Sigmoid colon (tissue), 7 donors: Measurements from ENCODE around the gene TBC1D22A. TPM values are rescaled to one million over a fixed set of nuclear protein-coding genes. Genes with fewer than 3 reads are reported as not detected.

Experiments
- DNase-seq: peaks from one replicate; pipeline ENCODE4 v3.0.0-alpha.2; 2019
- H3K27ac ChIP-seq, 4 donors: fragments of 200-600 bp; sonication (generic); one replicate each; pipeline ENCODE4 v1.5.1; 2016 to 2019; ENCODE audit warnings: mild to moderate bottlenecking in 1 of 4
- H3K27me3 ChIP-seq, 3 donors: fragments of 200-600 bp; sonication (generic); one replicate each; pipeline ENCODE4 v1.5.1; 2019; ENCODE audit warnings: mild to moderate bottlenecking in 1 of 3
- H3K36me3 ChIP-seq, 4 donors: fragments of 200-600 bp; sonication (generic); one replicate each; pipeline ENCODE4 v1.5.1; 2016 to 2019
- H3K4me1 ChIP-seq, 4 donors: fragments of 200-600 bp; sonication (generic); one replicate each; pipeline ENCODE4 v1.5.1; 2017 to 2019
- H3K4me3 ChIP-seq, 4 donors: fragments of 200-600 bp; sonication (generic); one replicate each; pipeline ENCODE4 v1.5.1; 2017 to 2019; ENCODE audit warnings: mild to moderate bottlenecking in 2 of 4, moderate library complexity in 1 of 4
- H3K9me3 ChIP-seq, 4 donors: fragments of 200-600 bp in 3 of 4; sonication (generic) in 3 of 4; one replicate each; pipeline versions ENCODE4 v1.5.1 to v1.6.1; 2013 to 2019
- CTCF ChIP-seq, 4 experiments: fragments of 450-650 bp in 3 of 4; fragments of 200-600 bp in 1 of 4; IDR thresholded peaks; one replicate each; pipeline ENCODE4 v1.5.1; 2016 to 2019; ENCODE audit warnings: antibody characterized with exemption in 4 of 4, mild to moderate bottlenecking in 3 of 4, moderate library complexity in 2 of 4
- EP300 ChIP-seq, 4 donors: sonication (generic); formaldehyde crosslinking; IDR thresholded peaks; one replicate each; pipeline ENCODE4 v1.6.1; 2017; ENCODE audit warnings: antibody characterized with exemption in 4 of 4
- POLR2A ChIP-seq, 2 donors: fragments of 450-650 bp; IDR thresholded peaks; one replicate each; pipeline ENCODE4 v1.6.1; 2016; ENCODE audit warnings: antibody characterized with exemption in 2 of 2, mild to moderate bottlenecking in 2 of 2, moderate library complexity in 2 of 2
- POLR2AphosphoS5 ChIP-seq, 4 donors: sonication (generic); formaldehyde crosslinking; IDR thresholded peaks; one replicate each; pipeline ENCODE4 v1.6.1; 2017; ENCODE audit warnings: antibody characterized with exemption in 4 of 4
- WGBS, 2 donors: extraction: QIAGEN DNeasy Blood & Tissue Kit; methylation state at CpG; one replicate each; pipeline ENCODE4 v1.1.7; 2013; 5-methylcytosine and 5-hydroxymethylcytosine counted together
- intact Hi-C: fragments of 100-400 bp; cut with DNase I; formaldehyde crosslinking; loops from one replicate; pipeline ENCODE4 v1.15.1; 2023
- polyA plus RNA-seq, 3 donors: library from polyadenylated mRNA; stranded (reverse); fragments of 200-250 nt; gene quantifications; one replicate each; pipeline ENCODE4 v1.2.3, GENCODE V29; 2013
- total RNA-seq, 4 donors: library from RNA; depleted of rRNA; stranded (reverse); fragments of >200 nt; gene quantifications; one replicate each; pipeline ENCODE4 v1.1.0, GENCODE V29; 2016
- donor health status: healthy with polysubstance abuse.
- donor health status: Bipolar disorder and iron deficiency.
- donor health status: healthy.

TBC1D22A gene
- total and polyA plus RNA-seq, 7 donors = 13.6 to 34.6 (median 14.3) TPM

GRCh38 chr22:47111626-47112581 lies 349.5 kb downstream of the TBC1D22A start:
- Histone ChIP-seq H3K27ac (no peak overlapping the region), H3K4me1 (no peaks in the 10 kb centered on the region), H3K4me3 (no peak overlapping the region), H3K9me3 (no peaks in the 10 kb centered on the region), H3K36me3 (no peaks in the 10 kb centered on the region), H3K27me3 (no peaks in the 10 kb centered on the region)
- WGBS, 2 donors = 94 to 95% methylated on average over 29 of the region's 29 CpGs
- intact Hi-C loops = loop anchor here (10.0 kb wide), 1 partner anchor 1173 kb away; no protein-coding TSS in a partner anchor
- no peak for DNase-seq
- TF ChIP-seq CTCF (IDR thresholded peaks at IDR 0.05) (no peak), POLR2AphosphoS5 (IDR thresholded peaks at IDR 0.05) (no peak), POLR2A (IDR thresholded peaks at IDR 0.05) (no peak), EP300 (IDR thresholded peaks at IDR 0.05) (no peak)

GRCh38 chr22:47112582-47112965 lies 350.1 kb downstream of the TBC1D22A start:
- TF ChIP-seq POLR2A (IDR thresholded peaks at IDR 0.05) (no peak), EP300 (IDR thresholded peaks at IDR 0.05) (no peak), POLR2AphosphoS5 (IDR thresholded peaks at IDR 0.05) (no peak), CTCF (IDR thresholded peaks at IDR 0.05) (no peak)
- Histone ChIP-seq H3K36me3 (no peaks in the 10 kb centered on the region), H3K9me3 (no peaks in the 10 kb centered on the region), H3K4me3 (no peak overlapping the region), H3K27me3 (no peaks in the 10 kb centered on the region), H3K4me1 (no peaks in the 10 kb centered on the region), H3K27ac (no peak overlapping the region)
- 93 to 94% methylated on average over 13 of the region's 13 CpGs for WGBS, 2 donors
- DNase-seq = peak; percentile 48
- intact Hi-C loops = loop anchor here (10.0 kb wide), 1 partner anchor 1172 kb away; no protein-coding TSS in a partner anchor

- intact Hi-C loops = loop anchor here (10.0 kb wide), 1 partner anchor 1172 kb away; no protein-coding TSS in a partner anchor
- WGBS, 2 donors = 96% methylated on average over 17 of the region's 17 CpGs
- Histone ChIP-seq H3K27ac (no peak overlapping the region), H3K4me1 (no peaks in the 10 kb centered on the region), H3K4me3 (no peak overlapping the region), H3K9me3 (no peaks in the 10 kb centered on the region), H3K27me3 (no peaks in the 10 kb centered on the region), H3K36me3 (no peaks in the 10 kb centered on the region)
- TF ChIP-seq POLR2AphosphoS5 (IDR thresholded peaks at IDR 0.05) = no peak
- no peak for TF ChIP-seq EP300 (IDR thresholded peaks at IDR 0.05)
- no peak for TF ChIP-seq POLR2A (IDR thresholded peaks at IDR 0.05)
- DNase-seq = no peak
Measured at GRCh38 chr22:47112994-47113852, 350.8 kb downstream of the TBC1D22A start.

- no peaks in the 10 kb centered on the region for H3K4me1 ChIP-seq
- no peaks in the 10 kb centered on the region for H3K9me3 ChIP-seq
- intact Hi-C loops = loop anchor here (10.0 kb wide), 1 partner anchor 1171 kb away; no protein-coding TSS in a partner anchor
- no peak overlapping the region for H3K4me3 ChIP-seq
- TF ChIP-seq CTCF (IDR thresholded peaks at IDR 0.05) (no peak), EP300 (IDR thresholded peaks at IDR 0.05) (no peak), POLR2AphosphoS5 (IDR thresholded peaks at IDR 0.05) (no peak), POLR2A (IDR thresholded peaks at IDR 0.05) (no peak)
- H3K36me3 ChIP-seq = no peaks in the 10 kb centered on the region
- 94 to 96% methylated on average over 8 of the region's 8 CpGs for WGBS, 2 donors
- DNase-seq = no peak
- H3K27me3 ChIP-seq = no peaks in the 10 kb centered on the region
- no peak overlapping the region for H3K27ac ChIP-seq
Measured at GRCh38 chr22:47113853-47114415, 351.5 kb downstream of the TBC1D22A start.
